ENCODE data around the gene MKRN2OS.

The MKRN2OS gene

DNA sequence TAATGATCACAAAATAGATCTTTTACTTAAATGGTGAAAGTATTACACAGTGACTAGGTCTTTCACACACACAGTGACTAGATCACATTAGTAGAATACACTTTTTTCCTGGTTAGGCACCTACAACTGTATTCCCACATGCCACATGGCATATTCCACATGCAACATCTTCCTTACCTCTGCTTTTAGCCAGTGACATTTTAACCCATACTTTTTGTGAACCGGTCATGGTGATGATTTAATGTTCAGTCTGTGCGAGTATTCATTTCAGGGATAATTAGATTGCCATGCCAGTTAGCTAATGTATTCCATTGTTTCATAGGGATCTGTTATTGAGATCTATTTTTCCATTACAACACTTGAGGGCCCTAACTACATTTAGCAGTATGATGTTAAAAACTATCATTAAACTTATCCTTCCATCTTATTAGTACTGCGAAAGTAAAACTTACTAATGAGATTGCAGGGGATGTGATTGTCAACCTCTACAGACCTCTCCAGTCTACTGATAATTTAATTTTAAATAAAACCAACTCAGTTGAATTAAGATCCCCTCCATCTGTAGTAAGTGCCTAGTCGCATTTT lies 32.7 kb downstream of the MKRN2OS start:
- DNase-seq = no peak

DNA sequence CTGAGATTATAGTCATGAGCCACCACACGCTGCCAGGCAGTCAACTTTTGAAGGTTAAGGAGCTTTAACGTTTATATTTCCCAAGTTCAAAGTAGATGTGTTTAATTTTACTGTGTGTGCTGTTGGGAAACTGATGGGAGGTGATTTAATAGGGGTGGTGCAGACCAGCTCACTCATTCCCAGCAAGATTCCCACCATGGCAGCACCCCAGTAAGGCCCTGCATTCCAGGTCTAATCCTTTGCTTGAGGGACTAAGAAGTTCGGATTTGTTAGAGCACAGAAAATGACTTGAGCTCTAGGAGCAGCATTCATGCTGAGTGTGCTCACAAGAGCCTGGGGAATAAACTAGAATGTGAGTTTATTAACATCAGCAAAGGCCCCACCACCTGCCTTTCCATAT lies 35.8 kb downstream of the MKRN2OS start:
- DNase-seq = no peak

DNA sequence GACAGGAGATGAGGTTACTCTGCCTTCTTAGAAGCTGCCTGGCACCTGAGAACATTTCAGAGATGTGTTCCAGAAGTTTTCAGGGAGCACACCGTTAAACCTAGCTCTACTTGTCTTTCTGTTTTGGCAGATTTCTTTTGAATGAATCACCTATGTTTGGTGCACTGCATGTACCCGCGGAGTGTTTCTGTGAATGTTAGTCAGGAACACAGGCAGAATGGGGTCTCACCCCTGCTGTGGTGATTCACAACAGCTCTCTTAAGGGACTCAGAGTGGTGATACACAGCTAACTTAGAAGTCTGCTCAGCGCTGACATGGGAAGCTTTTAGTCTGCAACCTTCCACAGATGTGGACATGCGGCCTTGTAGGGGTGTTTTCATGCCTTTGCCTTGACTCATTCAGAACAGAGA lies 37.0 kb downstream of the MKRN2OS start:
- DNase-seq = no peak

DNA sequence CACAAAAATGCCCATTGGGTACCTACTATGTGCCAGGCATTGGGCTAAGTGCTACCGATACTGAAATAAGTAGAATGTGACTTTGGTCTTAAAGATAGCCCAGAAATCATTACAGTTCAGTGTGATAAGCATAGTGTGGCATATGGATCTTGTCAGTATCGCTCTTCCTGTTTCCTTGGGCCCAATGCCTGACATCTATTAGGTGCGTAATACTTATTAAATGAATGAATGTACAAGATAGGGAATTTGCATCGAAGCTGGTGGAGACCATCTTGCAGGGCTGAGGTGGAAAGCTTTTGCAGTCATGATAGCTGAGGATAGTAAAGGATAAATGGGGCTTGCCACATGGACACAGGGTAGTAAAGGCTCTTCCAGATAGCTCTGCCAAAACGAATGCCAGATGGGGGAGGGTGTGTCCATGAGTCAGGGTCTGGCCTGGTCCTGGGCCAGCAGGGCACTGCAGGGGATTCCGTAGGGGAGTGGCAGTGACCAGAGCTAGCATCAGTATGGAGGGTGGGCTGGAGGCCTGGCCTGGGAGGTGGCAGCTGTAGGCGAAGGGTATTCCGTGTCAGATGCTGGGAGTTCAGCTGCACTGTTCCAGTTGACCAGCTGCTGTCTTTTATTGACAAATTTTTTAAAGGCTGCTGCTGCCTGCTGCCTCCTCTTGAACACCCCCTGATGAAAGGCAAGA lies 37.6 kb downstream of the MKRN2OS start:
- no peak for DNase-seq

DNA sequence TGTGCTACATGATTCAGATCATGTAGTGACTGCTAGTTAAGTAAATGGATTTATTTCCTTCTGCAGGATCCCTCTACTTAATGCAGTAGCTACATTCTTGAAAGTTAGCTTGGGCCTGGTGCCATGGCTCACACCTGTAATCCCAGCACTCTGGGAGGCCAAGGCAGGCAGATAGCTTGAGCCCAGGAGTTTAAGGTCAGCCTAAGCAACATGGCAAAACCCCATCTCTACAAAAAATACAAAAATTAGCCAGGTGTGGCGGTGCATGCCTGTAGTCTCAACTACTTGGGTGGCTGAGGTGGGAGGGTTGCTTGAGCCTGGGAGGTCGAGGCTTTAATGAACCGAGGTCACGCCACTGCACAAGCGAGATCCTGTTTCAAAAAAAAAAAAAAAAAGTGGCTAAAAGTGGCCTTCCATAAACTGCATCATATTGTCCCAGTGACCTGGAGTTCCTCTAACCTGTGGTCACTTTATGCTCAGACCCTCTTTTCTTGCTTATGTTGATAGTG lies 39.0 kb downstream of the MKRN2OS start:
- DNase-seq = no peak

DNA sequence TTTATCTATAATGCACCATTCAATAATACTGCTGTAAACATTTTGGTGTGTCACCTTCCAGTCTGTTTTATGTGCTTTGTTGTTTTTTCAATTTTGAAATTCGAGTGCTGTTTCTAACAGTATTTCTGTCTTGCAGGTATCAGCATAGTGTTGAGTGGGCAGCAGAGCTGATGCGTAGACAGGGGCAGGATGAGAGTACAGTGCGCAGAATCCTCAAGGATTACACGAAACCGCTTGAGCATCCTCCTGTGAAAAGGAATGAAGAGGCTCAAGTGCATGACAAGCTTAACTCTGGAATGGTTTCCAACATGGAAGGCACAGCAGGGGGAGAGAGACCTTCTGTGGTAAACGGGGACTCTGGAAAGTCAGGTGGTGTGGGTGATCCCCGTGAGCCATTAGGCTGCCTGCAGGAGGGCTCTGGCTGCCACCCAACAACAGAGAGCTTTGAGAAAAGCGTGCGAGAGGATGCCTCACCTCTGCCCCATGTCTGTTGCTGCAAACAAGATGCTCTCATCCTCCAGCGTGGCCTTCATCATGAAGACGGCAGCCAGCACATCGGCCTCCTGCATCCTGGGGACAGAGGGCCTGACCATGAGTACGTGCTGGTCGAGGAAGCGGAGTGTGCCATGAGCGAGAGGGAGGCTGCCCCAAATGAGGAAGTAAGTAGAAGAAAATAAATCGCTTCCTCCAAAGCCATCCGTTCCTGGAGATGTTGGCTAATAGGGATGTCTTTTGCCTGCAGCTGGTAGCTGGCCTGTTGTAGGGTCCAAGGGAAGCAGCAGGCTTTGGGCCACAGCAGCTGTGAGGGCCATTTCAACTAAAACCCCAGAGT lies 42.0 kb downstream of the MKRN2OS start:
- DNase-seq = no peak

DNA sequence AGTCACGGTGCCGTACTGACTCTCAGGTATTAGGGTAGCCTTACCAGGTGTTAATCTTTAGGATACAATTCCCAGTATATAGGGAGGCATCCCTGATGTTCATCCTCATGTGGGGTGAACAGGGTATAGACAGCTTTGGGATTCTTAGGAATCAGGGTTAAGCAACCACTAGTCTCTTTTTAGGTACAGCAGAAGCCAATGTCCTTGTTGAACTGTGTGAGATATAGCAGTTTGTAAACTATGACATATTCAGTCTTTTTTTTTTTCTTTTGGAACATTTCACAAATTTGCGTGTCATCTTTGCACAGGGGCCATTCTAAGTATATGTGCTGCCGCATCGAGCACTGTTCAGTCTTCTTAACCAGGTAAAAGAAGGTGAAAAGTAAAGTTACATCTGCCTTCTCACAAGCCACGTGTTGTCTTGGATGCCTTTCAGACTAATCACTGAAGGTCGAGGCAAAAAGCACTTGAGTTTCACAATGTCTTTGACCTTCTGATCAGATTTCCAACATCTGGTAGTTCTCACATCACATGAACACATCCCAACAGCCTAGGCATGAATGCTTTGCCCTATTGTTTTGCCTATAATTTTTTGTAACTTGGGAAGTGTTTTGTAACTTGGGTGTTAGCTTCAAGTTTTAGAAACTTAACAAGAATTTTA lies 43.8 kb downstream of the MKRN2OS start:
- DNase-seq = no peak

DNA sequence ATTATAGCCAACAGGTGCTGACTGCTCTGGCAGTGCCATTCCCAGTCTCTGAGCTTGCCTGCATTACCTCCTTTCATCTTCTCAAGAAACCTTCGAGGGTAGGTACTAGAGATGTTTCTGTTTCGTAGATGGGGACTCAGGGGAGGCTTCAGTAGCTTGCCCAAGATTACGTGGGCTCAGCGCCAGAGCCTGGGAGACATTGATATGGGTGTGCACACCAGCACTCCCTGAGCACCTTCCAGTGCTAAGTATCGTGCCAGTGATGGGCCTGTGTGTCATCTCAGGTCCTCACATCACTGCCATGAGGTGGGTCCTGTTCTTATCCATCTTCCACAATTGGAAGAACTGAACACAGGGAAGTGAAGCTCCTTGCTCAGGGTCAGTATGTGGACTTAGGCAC lies 45.8 kb downstream of the MKRN2OS start:
- no peak for DNase-seq

DNA sequence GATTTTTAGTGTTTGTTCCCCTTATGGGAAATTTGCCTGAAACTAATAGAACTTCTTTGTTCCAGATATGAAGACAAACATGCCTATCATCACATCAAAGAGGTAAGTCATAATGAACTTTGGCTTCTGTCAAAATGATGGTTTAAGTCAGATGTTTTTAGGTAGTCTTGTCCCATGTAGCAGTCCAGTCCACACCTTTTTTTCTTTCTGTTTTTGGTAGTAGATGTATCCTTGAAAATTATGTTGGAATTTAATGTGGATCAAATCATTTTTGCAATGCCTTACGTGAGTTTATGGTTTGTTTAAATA lies 48.9 kb downstream of the MKRN2OS start:
- DNase-seq = no peak

DNA sequence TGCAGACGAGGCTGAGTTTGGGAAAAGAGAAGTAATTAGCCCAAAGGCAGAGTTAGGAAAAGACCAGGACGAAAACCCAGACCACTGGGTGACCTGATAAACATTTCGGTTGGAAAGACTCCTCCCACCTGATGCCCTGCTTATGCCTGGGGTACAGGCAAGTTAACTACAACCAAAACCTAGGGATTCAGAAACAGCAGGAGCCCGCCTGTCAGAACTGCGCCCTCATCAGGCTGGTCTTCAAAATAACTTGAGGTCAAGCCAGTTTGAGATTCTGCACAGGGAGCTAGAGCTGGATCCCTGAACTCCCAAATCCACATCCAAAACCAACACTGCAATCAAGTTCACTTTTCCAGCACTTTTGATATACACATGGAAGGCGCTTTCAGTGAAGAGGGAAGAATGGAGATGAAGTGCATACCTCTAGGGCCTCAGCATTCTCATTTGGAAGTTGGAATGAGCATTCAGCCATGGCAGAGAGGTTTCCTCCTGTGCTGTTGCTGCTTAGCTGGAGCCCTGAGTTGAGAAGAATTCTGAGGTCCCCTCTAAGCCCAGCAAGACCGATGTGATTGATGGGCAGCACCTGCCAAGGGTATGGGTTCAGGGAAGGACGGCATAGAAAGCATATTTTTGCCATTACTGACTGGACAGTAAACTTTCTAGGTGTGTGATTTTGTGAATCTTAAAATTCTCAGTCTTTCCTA lies 49.4 kb downstream of the MKRN2OS start:
- DNase-seq = no peak

DNA sequence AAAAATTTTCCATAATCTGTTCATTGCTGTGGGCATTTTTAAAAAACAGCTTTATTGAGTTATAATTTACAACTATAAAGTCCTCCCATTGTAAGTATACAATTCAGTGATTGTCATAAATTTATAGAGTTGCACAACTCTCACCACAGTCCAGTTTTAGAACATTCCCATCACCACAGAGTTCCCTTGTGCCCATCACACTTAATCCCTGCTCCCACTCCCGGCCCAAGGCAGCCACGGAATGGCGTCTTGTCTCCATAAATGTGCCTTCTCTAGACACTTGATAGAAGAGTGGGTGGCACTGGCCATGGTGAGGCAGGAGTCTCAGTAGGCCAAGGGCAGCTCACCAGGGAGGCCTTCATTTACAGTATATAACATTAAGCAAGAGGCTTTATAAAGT lies 54.8 kb downstream of the MKRN2OS start:
- DNase-seq = no peak

DNA sequence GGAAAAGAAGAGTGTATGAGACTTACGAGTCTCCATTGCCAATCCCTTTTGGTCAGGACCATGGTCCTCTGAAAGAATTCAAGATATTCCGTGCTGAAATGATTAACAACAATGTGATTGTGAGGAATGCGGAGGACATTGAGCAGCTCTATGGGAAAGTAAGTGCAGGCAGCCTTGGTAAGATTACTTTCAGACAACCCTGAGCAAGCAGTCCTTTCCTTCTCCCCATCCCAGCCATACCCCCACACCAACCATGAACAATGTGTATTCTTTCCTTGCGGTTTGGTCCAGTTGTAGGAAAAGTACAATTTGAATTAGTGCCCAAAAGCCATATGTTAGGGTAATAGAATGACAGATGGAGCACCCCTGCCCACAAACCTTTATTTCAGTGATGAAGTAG lies 55.5 kb downstream of the MKRN2OS start:
- no peak for DNase-seq

Data from activated CD4-positive, CD25-positive, alpha-beta regulatory T cell treated with anti-CD3 and anti-CD28 coated beads, Interleukin-2, amount 50 U/mL, for 72 hours (primary cell).